ENCODE data around the gene SERPINE2. TPM values are rescaled to one million over a fixed set of nuclear protein-coding genes. Genes with fewer than 3 reads are reported as not detected.

Gene SERPINE2
- total and polyA plus RNA-seq, 2 donors (not counting 3 experiments of a cell fraction or from before 2014, with no cell fraction given), result 4.0 to 8.8 TPM

- ChIA-PET CTCF (interaction anchor here (1.0 to 2.7 kb wide), 2 partner anchors 13 to 18 kb away, joined by 3 to 13 read pairs; no protein-coding TSS in a partner anchor), POLR2A (no interaction called here)
- Histone ChIP-seq H3K9ac (replicated peaks; ENCODE audit: extremely low read depth, insufficient read depth, low read length) (peak overlapping the region; percentile 8), H3K79me2 (ENCODE audit: control insufficient read depth, insufficient read depth, low read length) (peaks cover 91% of the 10 kb centered on the region), H3K9me1 (replicated peaks; ENCODE audit: control insufficient read depth, extremely low read depth, insufficient read depth, low read length) (no peaks in the 10 kb centered on the region), H3K4me1 (ENCODE audit: control insufficient read depth, extremely low read depth, insufficient read depth, low read length) (peaks cover 39% of the 10 kb centered on the region), H3K9me3 (replicated peaks; ENCODE audit: control insufficient read depth, insufficient read depth, low read length) (no peaks in the 10 kb centered on the region), H3K27ac (ENCODE audit: insufficient read depth, low read depth, low read length) (peak overlapping the region; percentile 46), H2AFZ (ENCODE audit: low read depth, low read length) (no peak overlapping the region), H3K27me3 (ENCODE audit: control insufficient read depth in 2 of 2, insufficient read depth in 2 of 2, low read length in 2 of 2) (no peaks in the 10 kb centered on the region), H3K4me2 (ENCODE audit: insufficient read depth, low read length) (peak overlapping the region; percentile 83), H4K20me1 (replicated peaks; ENCODE audit: control insufficient read depth, extremely low read depth, insufficient read depth, low read length) (no peaks in the 10 kb centered on the region), H3K4me3 (replicated peaks in 1 of 3; ENCODE audit: insufficient read depth in 1 of 3, low read depth in 1 of 3, low read length in 3 of 3) (no peak overlapping the region), H3K36me3 (ENCODE audit: control insufficient read depth in 2 of 2, extremely low read depth in 1 of 2, insufficient read depth in 2 of 2, low read length in 2 of 2) (no peaks in the 10 kb centered on the region)
- no TSS peak for BruUV-seq (replicated peaks)
- TF ChIP-seq POLR2A (IDR thresholded peaks at IDR 0.05; ENCODE audit: low read depth, low read length), result no peak
- FAIRE-seq, result no peak
- intact Hi-C loops (cut with micrococcal nuclease), result loop anchor here (1.0 kb wide), 1 partner anchor 8 kb away; the partner anchor contains the start of gene WDFY1
- dilution Hi-C loops (cut with MboI; ENCODE audit: extremely low pct_ligation_motif_present, low sequenced_read_pairs), result no loop called here
- peak; percentile 64 for DNase-seq (ENCODE audit: low read depth, low spot score)
Observed at GRCh38 chr2:223937535-223937934, 101.6 kb downstream of the SERPINE2 start.

- Histone ChIP-seq H3K79me2 (ENCODE audit: control insufficient read depth, insufficient read depth, low read length) (peaks cover 95% of the 10 kb centered on the region), H3K27me3 (ENCODE audit: control insufficient read depth in 2 of 2, insufficient read depth in 2 of 2, low read length in 2 of 2) (no peaks in the 10 kb centered on the region), H3K4me1 (ENCODE audit: control insufficient read depth, extremely low read depth, insufficient read depth, low read length) (peaks cover 39% of the 10 kb centered on the region), H3K4me2 (ENCODE audit: insufficient read depth, low read length) (peak overlapping the region; percentile 83), H3K4me3 (replicated peaks in 1 of 3; ENCODE audit: insufficient read depth in 1 of 3, low read depth in 1 of 3, low read length in 3 of 3) (peak overlapping the region in 1 of 3 experiments; percentile 30), H3K9me1 (replicated peaks; ENCODE audit: control insufficient read depth, extremely low read depth, insufficient read depth, low read length) (no peaks in the 10 kb centered on the region), H4K20me1 (replicated peaks; ENCODE audit: control insufficient read depth, extremely low read depth, insufficient read depth, low read length) (no peaks in the 10 kb centered on the region), H3K9ac (replicated peaks; ENCODE audit: extremely low read depth, insufficient read depth, low read length) (peak overlapping the region; percentile 8), H2AFZ (ENCODE audit: low read depth, low read length) (no peak overlapping the region), H3K27ac (ENCODE audit: insufficient read depth, low read depth, low read length) (peak overlapping the region; percentile 46), H3K9me3 (replicated peaks; ENCODE audit: control insufficient read depth, insufficient read depth, low read length) (no peaks in the 10 kb centered on the region), H3K36me3 (ENCODE audit: control insufficient read depth in 2 of 2, extremely low read depth in 1 of 2, insufficient read depth in 2 of 2, low read length in 2 of 2) (no peaks in the 10 kb centered on the region)
- TF ChIP-seq EZH2 (IDR thresholded peaks at IDR 0.05; ENCODE audit: borderline replicate concordance, low read depth, low read length, severe bottlenecking), result no peak
- peak; percentile 4 for TF ChIP-seq FOS (IDR thresholded peaks at IDR 0.05; ENCODE audit: borderline replicate concordance, insufficient read depth, low read length)
- intact Hi-C loops (cut with micrococcal nuclease), result loop anchor here (1.0 kb wide), 2 partner anchors 8 to 13 kb away; partner anchors contain the start of gene WDFY1
- FAIRE-seq (peak; percentile 72), DNase-seq (ENCODE audit: low read depth, low spot score) (peak; percentile 77)
- no TSS peak for BruUV-seq (replicated peaks)
- dilution Hi-C loops (cut with MboI; ENCODE audit: extremely low pct_ligation_motif_present, low sequenced_read_pairs), result no loop called here
- POLR2A ChIA-PET, result no interaction called here
- CTCF ChIA-PET, result interaction anchor here (1.0 to 2.7 kb wide), 3 partner anchors 10 to 17 kb away, joined by 3 to 13 read pairs (median 4); no protein-coding TSS in a partner anchor
Observed at GRCh38 chr2:223936862-223937326, 102.2 kb downstream of the SERPINE2 start.

All from endothelial cell of umbilical vein (primary cell).